LHCN-M2 (cell line): ENCODE data around the gene SETBP1. TPM values are rescaled to one million over a fixed set of nuclear protein-coding genes. Genes with fewer than 3 reads are reported as not detected.
A peak's percentile ranks its signal among the peaks of the same experiment; 100 is the strongest.

Experiments
- DNase-seq: peaks from one replicate; pipeline ENCODE4 v3.0.0-alpha.2; 2012; ENCODE audit warnings: low read depth
- total RNA-seq: library from RNA; depleted of rRNA; stranded (reverse); fragments of >200 nt; gene quantifications from 2 replicates; pipeline ENCODE4 v1.2.3, GENCODE V29; 2014

The SETBP1 gene
- total RNA-seq, 1 experiment from 2014 or later: 1.6 TPM

GRCh38 chr18:44841221-44841620, 160.5 kb downstream of the SETBP1 start:
- DNase-seq: peak; percentile 18

- DNase-seq: no peak
These were observed 161.3 kb downstream of the SETBP1 start for GRCh38 chr18:44841752-44842587.

- no peak for DNase-seq
These were observed 162.1 kb downstream of the SETBP1 start for GRCh38 chr18:44842588-44843412.

GRCh38 chr18:44844486-44844885, 163.8 kb downstream of the SETBP1 start:
- no peak for DNase-seq

GRCh38 chr18:44846450-44846849, 165.8 kb downstream of the SETBP1 start:
- DNase-seq: no peak

- DNase-seq: no peak
These were observed 168.1 kb downstream of the SETBP1 start for GRCh38 chr18:44848644-44849335.

GRCh38 chr18:44849361-44849760, 168.7 kb downstream of the SETBP1 start:
- no peak for DNase-seq

GRCh38 chr18:44850001-44850400, 169.3 kb downstream of the SETBP1 start:
- no peak for DNase-seq

- no peak for DNase-seq
These were observed 171.4 kb downstream of the SETBP1 start for GRCh38 chr18:44851856-44852621.

- DNase-seq: no peak
These were observed 172.1 kb downstream of the SETBP1 start for GRCh38 chr18:44852818-44853217.

- no peak for DNase-seq
These were observed 172.7 kb downstream of the SETBP1 start for GRCh38 chr18:44853430-44853829.

- DNase-seq: no peak
These were observed 175.0 kb downstream of the SETBP1 start for GRCh38 chr18:44855681-44856080.

- no peak for DNase-seq
These were observed 175.5 kb downstream of the SETBP1 start for GRCh38 chr18:44856157-44856556.

- DNase-seq: no peak
These were observed 176.4 kb downstream of the SETBP1 start for GRCh38 chr18:44857081-44857480.

GRCh38 chr18:44857744-44858491, 177.2 kb downstream of the SETBP1 start:
- DNase-seq: no peak

GRCh38 chr18:44859263-44859662, 178.6 kb downstream of the SETBP1 start:
- no peak for DNase-seq

- no peak for DNase-seq
These were observed 179.2 kb downstream of the SETBP1 start for GRCh38 chr18:44859751-44860439.

- no peak for DNase-seq
These were observed 181.4 kb downstream of the SETBP1 start for GRCh38 chr18:44862112-44862511.

- no peak for DNase-seq
These were observed 185.4 kb downstream of the SETBP1 start for GRCh38 chr18:44866103-44866502.

GRCh38 chr18:44869533-44869932, 188.8 kb downstream of the SETBP1 start:
- no peak for DNase-seq
